ENCODE measurements around the gene HTRA2.

DNA sequence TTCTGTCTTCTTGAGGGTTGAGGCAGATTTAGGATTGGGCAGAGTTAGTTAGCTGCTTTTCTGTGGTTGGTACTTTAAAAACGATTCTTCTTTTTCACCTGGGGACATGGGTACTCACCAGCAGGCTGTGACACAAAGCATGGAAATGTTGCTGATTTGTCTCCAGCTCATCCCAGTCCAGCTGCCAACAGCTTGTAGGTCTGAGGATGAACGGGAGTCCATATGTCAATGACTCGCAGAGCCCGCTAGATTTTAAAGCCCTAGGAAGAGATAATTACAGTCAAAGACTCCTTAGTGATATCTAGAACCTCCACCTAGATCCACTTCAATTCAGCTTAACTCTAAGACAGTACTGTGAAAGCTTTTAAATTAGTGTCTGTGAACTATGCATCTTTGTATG, 45.6 kb downstream of the HTRA2 start:
- TF ChIP-seq, protein P1, sequence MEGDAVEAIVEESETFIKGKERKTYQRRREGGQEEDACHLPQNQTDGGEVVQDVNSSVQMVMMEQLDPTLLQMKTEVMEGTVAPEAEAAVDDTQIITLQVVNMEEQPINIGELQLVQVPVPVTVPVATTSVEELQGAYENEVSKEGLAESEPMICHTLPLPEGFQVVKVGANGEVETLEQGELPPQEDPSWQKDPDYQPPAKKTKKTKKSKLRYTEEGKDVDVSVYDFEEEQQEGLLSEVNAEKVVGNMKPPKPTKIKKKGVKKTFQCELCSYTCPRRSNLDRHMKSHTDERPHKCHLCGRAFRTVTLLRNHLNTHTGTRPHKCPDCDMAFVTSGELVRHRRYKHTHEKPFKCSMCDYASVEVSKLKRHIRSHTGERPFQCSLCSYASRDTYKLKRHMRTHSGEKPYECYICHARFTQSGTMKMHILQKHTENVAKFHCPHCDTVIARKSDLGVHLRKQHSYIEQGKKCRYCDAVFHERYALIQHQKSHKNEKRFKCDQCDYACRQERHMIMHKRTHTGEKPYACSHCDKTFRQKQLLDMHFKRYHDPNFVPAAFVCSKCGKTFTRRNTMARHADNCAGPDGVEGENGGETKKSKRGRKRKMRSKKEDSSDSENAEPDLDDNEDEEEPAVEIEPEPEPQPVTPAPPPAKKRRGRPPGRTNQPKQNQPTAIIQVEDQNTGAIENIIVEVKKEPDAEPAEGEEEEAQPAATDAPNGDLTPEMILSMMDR (conservative IDR thresholded peaks at IDR 0.05; ENCODE audit: low read length), result no peak
- no peak for TF ChIP-seq EZH2phosphoT487 (IDR thresholded peaks at IDR 0.05; ENCODE audit: borderline replicate concordance)

All from Loucy (cell line).